Measurements from ENCODE around the gene PRDX6. TPM values are rescaled to one million over a fixed set of nuclear protein-coding genes. Genes with fewer than 3 reads are reported as not detected.

PRDX6 gene
- total and polyA plus RNA-seq, 10 of the 15 experiments (the other 5 are each of a cell fraction or from before 2014, with no cell fraction given), result 70.7 to 230 (median 138) TPM

GRCh38 chr1:173453982-173454381 is 23.2 kb upstream of the PRDX6 start (continued):
- TF ChIP-seq USF1 (IDR thresholded peaks at IDR 0.05; ENCODE audit: borderline replicate concordance, extremely low read length, insufficient read depth, low read depth, low read length) (no peak), STAT1 (conservative IDR thresholded peaks at IDR 0.05) (no peak), FOXK2 (IDR thresholded peaks at IDR 0.05) (no peak), CHD4 (IDR thresholded peaks at IDR 0.05) (no peak)

- intact Hi-C loops (cut with micrococcal nuclease; ENCODE audit: unreplicated experiment) (no loop called here), in situ Hi-C loops (cut with MboI) (no loop called here)
- TF ChIP-seq RUNX3 (IDR thresholded peaks at IDR 0.05; ENCODE audit: low read length) (peak; percentile 83), MTA2 (IDR thresholded peaks at IDR 0.05; ENCODE audit: low read depth) (peak; percentile 57), BRCA1 (IDR thresholded peaks at IDR 0.05; ENCODE audit: low read depth, low read length) (no peak), ZNF24 (IDR thresholded peaks at IDR 0.05) (no peak), NKRF (conservative IDR thresholded peaks at IDR 0.05) (no peak), TCF7 (IDR thresholded peaks at IDR 0.05; ENCODE audit: borderline replicate concordance) (0 out of 2 replicates have a peak, but pooled peaks have one; percentile 33)
- no peak for FAIRE-seq
- H3K9me3 ChIP-seq (replicated peaks; ENCODE audit: control insufficient read depth, insufficient read depth, low read length), result no peaks in the 10 kb centered on the region
- RAD21 ChIA-PET (ENCODE audit: unreplicated experiment), result interaction anchor here (0.8 kb wide), 1 partner anchor 25 kb away, joined by 3 read pairs; no protein-coding TSS in a partner anchor
- WGBS (ENCODE audit: insufficient coverage, insufficient replicate concordance, low lambda C conversion rate, missing lambda C conversion rate), result 84% methylated on average over 4 of the region's 4 CpGs
- no peak overlapping the region for H3K27ac ChIP-seq (ENCODE audit: control insufficient read depth, insufficient read depth)
- no peaks in the 10 kb centered on the region; a peak in 1 of 4 replicates for H3K36me3 ChIP-seq (ENCODE audit: control insufficient read depth in 2 of 2, insufficient read depth in 2 of 2, low read length in 1 of 2)
- peak; percentile 60 for ATAC-seq
- no peaks in the 10 kb centered on the region for H3K27me3 ChIP-seq (replicated peaks in 1 of 2; ENCODE audit: control insufficient read depth in 2 of 2, insufficient read depth in 2 of 2, low read length in 1 of 2)
- POLR2A ChIA-PET, result interaction anchor here (1.1 kb wide), 1 partner anchor 22 kb away, joined by 3 read pairs; the partner anchor contains the start of gene PRDX6
- no peaks in the 10 kb centered on the region for H3K79me2 ChIP-seq (ENCODE audit: control insufficient read depth, insufficient read depth, low read length)
- CTCF ChIA-PET, result interaction anchor here (0.7 kb wide), 1 partner anchor 10 kb away, joined by 3 read pairs; no protein-coding TSS in a partner anchor
- H3K4me1 ChIP-seq (ENCODE audit: control insufficient read depth, insufficient read depth, low read length), result no peaks in the 10 kb centered on the region
- DNase-seq (ENCODE audit: low read depth, low spot score), result no peak
- no peak overlapping the region for H3K4me2 ChIP-seq (ENCODE audit: control insufficient read depth, insufficient read depth)
- SMC1A ChIA-PET (ENCODE audit: uncharacterized antibody, unreplicated experiment), result interaction anchor here (1.0 to 1.8 kb wide), 2 partner anchors 24 to 39 kb away, joined by 3 to 6 read pairs; no protein-coding TSS in a partner anchor
- H2AFZ ChIP-seq (ENCODE audit: control insufficient read depth, low read depth, low read length), result no peak overlapping the region
- no peaks in the 10 kb centered on the region for H4K20me1 ChIP-seq (ENCODE audit: control insufficient read depth, insufficient read depth)
- no TSS peak for BruUV-seq (replicated peaks)
- no peak overlapping the region for H3K9ac ChIP-seq (ENCODE audit: control insufficient read depth, insufficient read depth, low read length)
- H3K4me3 ChIP-seq, result no peak overlapping the region
Observed at GRCh38 chr1:173454966-173455524, 22.1 kb upstream of the PRDX6 start.
